H1 (cell line): ENCODE measurements around the gene ANXA6. TPM values are rescaled to one million over a fixed set of nuclear protein-coding genes. Genes with fewer than 3 reads are reported as not detected.

Experiments
- CEBPB ChIP-seq: IDR thresholded peaks from 2 replicates; pipeline ENCODE4 v1.6.1; 2012; ENCODE audit warnings: low read depth, low read length
- CTBP2 ChIP-seq: IDR thresholded peaks from 2 replicates; pipeline ENCODE4 v1.7.0; 2011; ENCODE audit warnings: borderline replicate concordance, mild to moderate bottlenecking, moderate library complexity, mixed read lengths, low read length; ENCODE audit not compliant: insufficient read depth, insufficient read length
- polyA plus RNA-seq, 7 experiments: library from polyadenylated mRNA; depleted of rRNA in 3 of 7; stranded (reverse) in 5 of 7; unstranded in 2 of 7; fragments of >200 nt in 5 of 7; fragments of 200-250 nt in 2 of 7; gene quantifications; 1 replicate in 5 of 7; 2 replicates in 1 of 7; 4 replicates in 1 of 7; pipeline versions ENCODE4 v1.2.1 to v1.2.3, GENCODE V29; 2011 to 2013; ENCODE audit warnings: missing spikeins in 2 of 7, mixed read lengths in 2 of 7
- total RNA-seq: library from RNA; stranded (reverse); fragmentation: NEBNext Ultra II Directional; extraction: Animal tissue kit (Norgen Biotek cat#: 25700); gene quantifications from 2 replicates; pipeline ENCODE4 v1.2.1, GENCODE V29; 2021

The ANXA6 gene
- total and polyA plus RNA-seq, 2 of the 8 experiments (the other 6 are each of a cell fraction or from before 2014, with no cell fraction given), result 61.3 to 78.6 TPM

DNA sequence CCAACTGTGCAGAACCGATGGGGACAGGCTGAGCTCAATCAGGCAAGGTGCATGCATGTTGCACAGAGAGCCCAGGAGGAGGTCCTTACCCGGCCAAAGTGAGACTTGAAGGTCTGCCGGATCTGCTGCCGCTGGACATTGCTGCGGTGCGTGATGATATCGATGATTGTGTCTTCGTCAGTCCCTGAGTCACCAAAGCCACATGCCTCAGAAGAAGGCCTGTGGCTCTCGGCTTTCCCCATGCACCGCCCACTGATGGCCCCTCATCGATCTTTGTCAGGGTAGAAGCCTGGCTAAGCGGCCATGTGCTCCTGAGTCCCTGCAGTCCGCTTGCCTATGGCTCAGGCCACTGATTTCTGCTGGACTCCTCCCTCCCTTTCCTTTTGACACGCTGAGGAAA, 34.8 kb downstream of the ANXA6 start (continued):
- TF ChIP-seq CTBP2 (no peak), CEBPB (no peak)
- TF ChIP-seq, all 59 proteins: peak for 0
